ENCODE measurements around the gene ANXA6.

DNA sequence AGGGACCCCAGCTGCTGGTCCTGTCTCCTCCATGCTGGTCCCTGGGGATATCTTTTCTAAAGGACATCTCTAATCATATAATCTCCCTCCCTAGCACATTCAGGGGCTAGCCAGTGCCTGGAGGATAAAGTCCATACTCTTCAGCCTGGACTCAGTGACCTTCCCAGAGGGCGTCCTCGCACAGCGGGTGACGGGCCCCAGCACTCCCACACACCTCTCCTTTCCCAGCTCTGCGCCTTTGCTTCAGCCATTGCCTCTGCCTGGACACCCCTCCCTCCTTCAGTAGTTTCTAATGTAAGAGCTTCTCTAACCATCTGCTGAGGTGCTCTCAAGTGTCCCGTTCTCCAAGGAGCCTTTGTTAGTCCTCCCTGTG lies 61.6 kb downstream of the ANXA6 start:
- TF ChIP-seq POLR2A (IDR thresholded peaks at IDR 0.05; ENCODE audit: low read length) (no peak), GATA1 (IDR thresholded peaks at IDR 0.05; ENCODE audit: low read depth, low read length) (no peak)
